Hepatocyte (in vitro differentiated cells): ENCODE results near the gene PRCC. TPM values are rescaled to one million over a fixed set of nuclear protein-coding genes. Genes with fewer than 3 reads are reported as not detected.

ENCODE experiments used
- DNase-seq: peaks from one replicate; pipeline ENCODE4 v3.0.0-alpha.2; 2016; ENCODE audit warnings: low spot score
- H2AFZ ChIP-seq: fragments of 200-600 bp; sonication (generic); 2 replicates; pipeline ENCODE4 v1.6.0; 2016; ENCODE audit warnings: antibody characterized with exemption, mild to moderate bottlenecking
- H3K27ac ChIP-seq: fragments of 200-600 bp; sonication (generic); 2 replicates; pipeline ENCODE4 v1.5.1; 2016; ENCODE audit warnings: mild to moderate bottlenecking
- H3K27me3 ChIP-seq: fragments of 200-600 bp; sonication (generic); 2 replicates; pipeline ENCODE4 v1.6.1; 2016
- H3K36me3 ChIP-seq: fragments of 200-600 bp; sonication (generic); replicated peaks from 2 replicates; pipeline ENCODE4 v1.5.1; 2016; ENCODE audit warnings: low read depth; ENCODE audit not compliant: insufficient read depth
- H3K4me1 ChIP-seq: fragments of 200-600 bp; sonication (generic); 2 replicates; pipeline ENCODE4 v1.5.1; 2016; ENCODE audit warnings: mild to moderate bottlenecking, moderate library complexity; ENCODE audit not compliant: insufficient read depth
- H3K4me2 ChIP-seq: fragments of 200-600 bp; sonication (generic); 2 replicates; pipeline ENCODE4 v1.6.0; 2016
- H3K4me3 ChIP-seq: fragments of 200-600 bp; sonication (generic); 2 replicates; pipeline ENCODE4 v1.5.1; 2016; ENCODE audit warnings: mild to moderate bottlenecking
- H3K79me2 ChIP-seq: fragments of 200-600 bp; sonication (generic); 2 replicates; pipeline ENCODE4 v1.6.0; 2017; ENCODE audit warnings: mild to moderate bottlenecking
- H3K9me2 ChIP-seq: fragments of 200-600 bp; sonication (generic); replicated peaks from 2 replicates; pipeline ENCODE4 v1.6.0; 2017; ENCODE audit warnings: mild to moderate bottlenecking; ENCODE audit not compliant: insufficient read depth
- H3K9me3 ChIP-seq: fragments of 200-600 bp; sonication (generic); 2 replicates; pipeline ENCODE4 v1.5.1; 2016; ENCODE audit warnings: low read depth, mild to moderate bottlenecking
- H4K20me1 ChIP-seq: fragments of 200-600 bp; sonication (generic); 2 replicates; pipeline ENCODE4 v1.6.0; 2016; ENCODE audit warnings: mild to moderate bottlenecking; ENCODE audit not compliant: insufficient read depth, poor library complexity, severe bottlenecking
- EZH2 ChIP-seq: fragments of 200-600 bp; sonication (generic); IDR thresholded peaks from 2 replicates; pipeline ENCODE4 v1.6.1; 2016; ENCODE audit warnings: antibody characterized with exemption, mild to moderate bottlenecking, borderline replicate concordance
- EZH2phosphoT487 ChIP-seq: fragments of 200-600 bp; sonication (generic); IDR thresholded peaks from one replicate; pipeline ENCODE4 v1.6.1; 2018; ENCODE audit warnings: antibody characterized with exemption, mild to moderate bottlenecking, low read depth, moderate library complexity; ENCODE audit not compliant: unreplicated experiment, severe bottlenecking
- WGBS: methylation state at CpG from one replicate; pipeline ENCODE4 v1.1.6; 2016; ENCODE audit warnings: low lambda C conversion rate; ENCODE audit errors: missing lambda C conversion rate; 5-methylcytosine and 5-hydroxymethylcytosine counted together
- polyA plus RNA-seq: library from polyadenylated mRNA; unstranded; fragments of >200 nt; fragmentation: Nextera tagmentation; extraction: Ambion mirVana; gene quantifications from 2 replicates; pipeline ENCODE4 v1.2.1, GENCODE V29; 2016
- total RNA-seq: library from RNA; depleted of rRNA; stranded (reverse); fragments of >200 nt; gene quantifications from 2 replicates; pipeline ENCODE4 v1.2.3, GENCODE V29; 2014
- TF ChIP-seq, protein P1 (sequence below): fragments of 200-600 bp; sonication (generic); IDR thresholded peaks from 2 replicates; pipeline ENCODE4 v1.5.1; 2016; ENCODE audit warnings: antibody characterized with exemption, mild to moderate bottlenecking; ENCODE audit not compliant: poor library complexity

The PRCC gene
- total and polyA plus RNA-seq, 2 experiments from 2014 or later, result 35.9 to 108 TPM

DNA sequence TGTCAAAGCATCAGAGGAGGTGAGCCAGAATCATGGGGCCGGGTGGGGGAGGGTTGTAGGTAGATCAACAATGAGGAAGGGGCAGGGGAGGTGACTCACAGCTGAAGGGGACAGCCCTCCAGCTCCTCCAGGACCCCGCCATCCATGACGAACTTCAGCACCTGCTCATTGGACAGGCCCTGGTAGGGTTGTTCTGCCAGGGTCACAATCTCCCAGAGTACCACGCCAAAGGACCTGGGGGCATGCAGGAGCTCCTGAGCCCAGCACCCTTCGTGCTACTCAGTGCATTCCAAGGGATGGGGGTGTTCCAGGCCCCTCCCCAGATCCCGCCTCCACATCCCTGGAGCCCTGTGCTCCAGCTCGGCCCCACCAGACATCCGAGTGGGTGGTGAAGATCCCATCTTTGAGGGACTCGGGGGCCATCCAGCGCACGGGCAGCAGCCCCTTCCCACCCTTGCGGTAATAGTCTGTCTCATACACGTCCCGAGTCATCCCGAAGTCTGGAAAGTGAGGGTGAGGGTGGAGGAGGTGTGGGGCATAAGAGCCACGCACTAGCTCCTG, 74.0 kb downstream of the PRCC start:
- no peaks in the 10 kb centered on the region for H3K36me3 ChIP-seq
- H3K9me3 ChIP-seq, result no peaks in the 10 kb centered on the region
- 69% methylated on average over 16 of the region's 16 CpGs for WGBS

DNA sequence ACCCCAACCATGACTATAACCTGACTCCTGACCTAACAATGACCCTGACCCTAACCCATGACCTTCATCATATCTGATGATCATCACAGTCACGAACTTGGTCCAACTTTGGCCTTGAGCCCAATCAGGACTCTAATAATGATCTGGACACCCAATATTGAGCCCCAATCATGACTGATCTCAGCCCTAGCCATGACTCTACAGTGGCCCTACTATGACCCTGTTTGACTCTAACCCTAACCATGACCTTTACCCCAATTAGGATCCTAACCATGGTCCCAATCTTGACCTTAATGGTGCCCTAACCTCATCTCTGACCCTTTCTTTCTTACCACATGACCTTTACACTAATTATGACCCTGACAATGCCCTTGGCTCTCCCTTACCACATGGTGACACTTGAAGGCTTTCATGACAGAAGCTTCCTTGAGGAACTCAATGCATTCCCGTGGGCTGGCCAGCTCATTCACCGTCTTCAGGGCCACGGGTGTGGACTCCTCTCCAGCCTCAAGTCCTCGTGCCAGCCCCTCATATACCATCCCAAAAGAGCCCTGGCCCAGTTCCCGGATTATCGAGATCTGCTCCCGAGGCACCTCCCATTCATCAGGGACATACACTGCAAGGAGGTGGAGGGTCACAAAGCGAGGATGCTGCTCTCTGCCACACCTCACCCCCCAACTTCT, 75.4 kb downstream of the PRCC start:
- no peaks in the 10 kb centered on the region for H3K4me1 ChIP-seq
- H3K4me3 ChIP-seq, result no peak overlapping the region
- H3K27me3 ChIP-seq, result peaks cover 57% of the 10 kb centered on the region
- H3K9me3 ChIP-seq, result no peaks in the 10 kb centered on the region
- no peak overlapping the region for H3K27ac ChIP-seq
- no peak overlapping the region for H3K4me2 ChIP-seq
- 79% methylated on average over 9 of the region's 9 CpGs for WGBS
- no peak overlapping the region for H2AFZ ChIP-seq
- TF ChIP-seq, protein P1, sequence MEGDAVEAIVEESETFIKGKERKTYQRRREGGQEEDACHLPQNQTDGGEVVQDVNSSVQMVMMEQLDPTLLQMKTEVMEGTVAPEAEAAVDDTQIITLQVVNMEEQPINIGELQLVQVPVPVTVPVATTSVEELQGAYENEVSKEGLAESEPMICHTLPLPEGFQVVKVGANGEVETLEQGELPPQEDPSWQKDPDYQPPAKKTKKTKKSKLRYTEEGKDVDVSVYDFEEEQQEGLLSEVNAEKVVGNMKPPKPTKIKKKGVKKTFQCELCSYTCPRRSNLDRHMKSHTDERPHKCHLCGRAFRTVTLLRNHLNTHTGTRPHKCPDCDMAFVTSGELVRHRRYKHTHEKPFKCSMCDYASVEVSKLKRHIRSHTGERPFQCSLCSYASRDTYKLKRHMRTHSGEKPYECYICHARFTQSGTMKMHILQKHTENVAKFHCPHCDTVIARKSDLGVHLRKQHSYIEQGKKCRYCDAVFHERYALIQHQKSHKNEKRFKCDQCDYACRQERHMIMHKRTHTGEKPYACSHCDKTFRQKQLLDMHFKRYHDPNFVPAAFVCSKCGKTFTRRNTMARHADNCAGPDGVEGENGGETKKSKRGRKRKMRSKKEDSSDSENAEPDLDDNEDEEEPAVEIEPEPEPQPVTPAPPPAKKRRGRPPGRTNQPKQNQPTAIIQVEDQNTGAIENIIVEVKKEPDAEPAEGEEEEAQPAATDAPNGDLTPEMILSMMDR, result no peak
- TF ChIP-seq EZH2phosphoT487 (no peak), EZH2 (no peak)
- no peaks in the 10 kb centered on the region for H3K9me2 ChIP-seq
- no peaks in the 10 kb centered on the region for H4K20me1 ChIP-seq
- DNase-seq, result no peak
- no peaks in the 10 kb centered on the region for H3K36me3 ChIP-seq
- H3K79me2 ChIP-seq, result no peaks in the 10 kb centered on the region

More for the DNA sequence above, 74.0 kb downstream of the PRCC start:
- no peak overlapping the region for H3K4me3 ChIP-seq
- H3K27me3 ChIP-seq, result peaks cover 49% of the 10 kb centered on the region
- no peak for TF ChIP-seq EZH2phosphoT487
- TF ChIP-seq, protein P1, result no peak
- TF ChIP-seq EZH2, result no peak
- H3K79me2 ChIP-seq, result no peaks in the 10 kb centered on the region
- no peak for DNase-seq
- no peaks in the 10 kb centered on the region for H3K9me2 ChIP-seq
- no peak overlapping the region for H3K27ac ChIP-seq
- H4K20me1 ChIP-seq, result no peaks in the 10 kb centered on the region
- no peak overlapping the region for H2AFZ ChIP-seq
- no peak overlapping the region for H3K4me2 ChIP-seq
- H3K4me1 ChIP-seq, result no peaks in the 10 kb centered on the region

DNA sequence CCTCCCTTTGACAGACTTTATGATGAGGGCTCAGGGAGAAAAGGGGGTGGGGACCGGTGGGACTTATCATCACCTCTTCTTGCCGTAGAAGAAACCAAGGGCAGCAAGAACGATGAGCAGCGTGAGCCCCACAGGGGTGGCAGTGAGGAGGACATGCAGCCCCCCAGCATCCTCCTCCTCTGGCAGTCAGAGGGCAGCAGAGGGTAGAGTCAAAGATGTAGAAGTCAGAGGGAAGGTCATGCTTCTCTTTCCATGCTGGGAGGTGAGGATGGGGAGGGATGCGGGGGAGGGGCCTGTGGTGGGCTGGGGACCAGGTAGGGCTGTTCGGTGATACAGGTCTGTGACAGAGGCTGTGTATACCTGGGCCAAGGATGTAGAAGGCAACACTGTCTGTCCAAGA, 76.8 kb downstream of the PRCC start:
- H3K4me2 ChIP-seq, result no peak overlapping the region
- H3K27ac ChIP-seq, result no peak overlapping the region
- no peak overlapping the region for H2AFZ ChIP-seq
- no peaks in the 10 kb centered on the region for H4K20me1 ChIP-seq
- H3K36me3 ChIP-seq, result no peaks in the 10 kb centered on the region
- peaks cover 68% of the 10 kb centered on the region for H3K27me3 ChIP-seq
- no peaks in the 10 kb centered on the region for H3K79me2 ChIP-seq
- no peak overlapping the region for H3K4me3 ChIP-seq
- H3K4me1 ChIP-seq, result no peaks in the 10 kb centered on the region
- DNase-seq, result no peak
- WGBS, result 67% methylated on average over 6 of the region's 6 CpGs
- TF ChIP-seq EZH2phosphoT487 (no peak), EZH2 (no peak)
- TF ChIP-seq, protein P1, result no peak
- no peaks in the 10 kb centered on the region for H3K9me3 ChIP-seq
- no peaks in the 10 kb centered on the region for H3K9me2 ChIP-seq
